ENCODE data around the gene GJA9.
"Not testable (repeated sequence)": the region's sequence is repeated elsewhere in the genome, so short reads cannot be mapped to it uniquely, and the experiment has no call there.

Gene GJA9

GRCh38 chr1:38873027-38873969 lies 8.1 kb downstream of the GJA9 start, which contains the start of gene MYCBP:
Gene MYCBP, minus strand, starts transcription at chr1:38873348. Its CDS starts 43 bp downstream, at chr1:38873305.
- DNase-seq: peak; percentile 92 to 94

- peak; percentile 9 to 25 for DNase-seq
Measured at GRCh38 chr1:38872401-38873026, 8.9 kb downstream of the GJA9 start.

- no peak for DNase-seq
Measured at GRCh38 chr1:38870996-38871395, 10.4 kb downstream of the GJA9 start.

- no peak for DNase-seq
Measured at GRCh38 chr1:38867208-38867607, 14.2 kb downstream of the GJA9 start.

- DNase-seq: no peak
Measured at GRCh38 chr1:38865112-38865715, 16.2 kb downstream of the GJA9 start.

- no peak for DNase-seq
Measured at GRCh38 chr1:38860454-38860795, 21.0 kb downstream of the GJA9 start.

GRCh38 chr1:38859561-38860453 lies 21.6 kb downstream of the GJA9 start, which contains the start of gene RRAGC:
Gene RRAGC, minus strand, starts transcription at chr1:38859772. Its CDS starts 126 bp downstream, at chr1:38859646.
- DNase-seq: peak; percentile 89 to 91

- peak in 1 of 2 experiments; percentile 19 for DNase-seq
Measured at GRCh38 chr1:38858833-38859560, 22.4 kb downstream of the GJA9 start.

GRCh38 chr1:38852780-38853179 lies 28.6 kb downstream of the GJA9 start:
- DNase-seq: no peak

- DNase-seq: peak; percentile 80 to 92
Measured at GRCh38 chr1:38848071-38848470, 33.3 kb downstream of the GJA9 start.

GRCh38 chr1:38846210-38846609 lies 35.2 kb downstream of the GJA9 start:
- no peak for DNase-seq

- not testable (repeated sequence) for DNase-seq
Measured at GRCh38 chr1:38845088-38845487, 36.3 kb downstream of the GJA9 start.

- DNase-seq: no peak
Measured at GRCh38 chr1:38840281-38840680, 41.1 kb downstream of the GJA9 start.

- DNase-seq: no peak
Measured at GRCh38 chr1:38839363-38839762, 42.0 kb downstream of the GJA9 start.

- DNase-seq: not testable (repeated sequence)
Measured at GRCh38 chr1:38836316-38836715, 45.1 kb downstream of the GJA9 start.

- DNase-seq: peak; percentile 79 to 88
Measured at GRCh38 chr1:38834937-38835827, 46.2 kb downstream of the GJA9 start.

- DNase-seq: peak; percentile 82 to 85
Measured at GRCh38 chr1:38834221-38834782, 47.1 kb downstream of the GJA9 start.

- DNase-seq: no peak
Measured at GRCh38 chr1:38833146-38833545, 48.2 kb downstream of the GJA9 start.

GRCh38 chr1:38832370-38832734 lies 49.0 kb downstream of the GJA9 start:
- DNase-seq: no peak

GRCh38 chr1:38831731-38832369 lies 49.5 kb downstream of the GJA9 start:
- no peak for DNase-seq

All from AML-193 (cell line).